T1000 (cell line): ENCODE data around the gene GDNF.
A peak's percentile ranks its signal among the peaks of the same experiment; 100 is the strongest.

ENCODE experiments used
- DNase-seq: peaks from one replicate; lab custom pipeline; 2025; ENCODE audit warnings: mixed read lengths; lab: John Stamatoyannopoulos, UW

Gene GDNF

DNA sequence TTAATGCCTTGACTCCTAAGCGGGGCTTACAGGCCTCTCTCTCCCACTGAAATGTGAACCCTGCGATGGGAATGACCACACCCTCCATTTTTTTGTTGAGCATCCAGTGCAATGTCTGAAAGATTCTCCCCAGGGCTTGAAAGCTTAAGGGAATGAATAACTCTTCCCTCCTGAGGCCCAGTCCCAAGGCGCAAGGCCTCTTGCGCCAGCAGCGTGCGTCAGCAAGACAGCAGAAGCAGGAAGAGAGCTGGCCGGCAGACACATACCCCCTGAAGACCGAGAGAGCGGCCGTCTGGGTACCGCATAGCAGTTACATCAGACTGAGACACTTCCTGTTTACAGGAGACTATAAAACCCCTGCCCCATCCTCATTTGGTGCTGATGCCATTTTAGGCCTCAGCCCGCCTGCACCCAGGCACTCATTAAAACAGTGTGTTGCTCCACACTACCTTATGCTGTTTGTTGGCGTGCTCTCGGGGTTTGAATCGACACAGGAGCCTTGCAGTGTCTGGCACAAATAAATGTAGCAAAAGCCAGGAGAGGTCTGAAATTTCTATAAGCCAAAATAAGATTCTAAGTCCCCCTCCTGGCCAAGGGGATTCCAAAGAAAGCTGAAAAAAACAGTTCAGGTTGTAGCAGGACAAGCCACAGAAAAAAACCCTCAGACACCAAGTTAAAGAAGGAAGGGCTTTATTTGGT lies 62.3 kb downstream of the GDNF start:
- DNase-seq, result peak; percentile 85

DNA sequence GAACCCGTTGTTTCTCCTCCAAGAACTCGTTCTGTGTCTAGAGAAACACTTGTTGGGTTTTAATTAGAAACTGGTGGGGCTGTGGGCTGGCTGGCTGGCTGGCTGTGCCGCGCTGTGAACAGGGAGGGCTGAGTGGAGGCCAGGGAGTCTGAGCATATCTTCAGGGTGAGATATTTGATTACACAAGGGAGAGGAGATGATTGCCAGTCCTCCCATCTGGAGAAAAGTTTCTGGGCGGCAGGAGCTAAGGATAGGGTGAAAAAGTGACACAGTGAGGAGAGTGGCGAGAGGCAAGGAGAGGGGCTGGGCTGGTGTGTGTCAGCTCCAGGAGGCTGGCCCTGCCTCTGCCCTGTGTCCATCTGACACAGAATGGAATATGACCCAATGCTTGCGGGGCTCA lies 63.0 kb downstream of the GDNF start:
- DNase-seq, result no peak

DNA sequence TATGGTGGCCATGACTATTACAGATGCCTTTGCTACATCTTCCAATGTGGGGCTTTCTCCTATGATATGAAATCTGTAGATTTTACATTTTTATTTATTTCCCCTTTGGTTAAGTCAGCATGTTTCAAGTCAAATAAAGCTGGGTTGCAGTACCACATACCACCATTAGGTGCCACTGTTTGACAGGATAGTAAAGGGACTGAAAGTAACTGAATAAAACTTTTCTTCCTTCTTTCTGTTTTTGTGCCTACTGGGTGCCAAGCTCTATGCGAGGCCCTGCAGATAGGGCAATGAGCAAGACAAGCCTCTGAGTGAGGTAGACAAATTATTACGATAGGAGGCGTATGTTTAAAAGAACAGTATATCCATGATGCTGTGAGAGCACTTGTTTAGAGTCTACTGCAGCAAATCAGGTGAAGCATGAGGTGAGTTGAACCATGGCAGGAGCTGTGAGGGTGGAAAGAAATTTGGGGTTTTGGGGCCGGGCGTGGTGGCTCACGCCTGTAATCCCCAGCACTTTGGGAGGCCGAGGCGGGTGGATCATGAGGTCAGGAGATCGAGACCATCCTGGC lies 64.8 kb downstream of the GDNF start:
- no peak for DNase-seq

DNA sequence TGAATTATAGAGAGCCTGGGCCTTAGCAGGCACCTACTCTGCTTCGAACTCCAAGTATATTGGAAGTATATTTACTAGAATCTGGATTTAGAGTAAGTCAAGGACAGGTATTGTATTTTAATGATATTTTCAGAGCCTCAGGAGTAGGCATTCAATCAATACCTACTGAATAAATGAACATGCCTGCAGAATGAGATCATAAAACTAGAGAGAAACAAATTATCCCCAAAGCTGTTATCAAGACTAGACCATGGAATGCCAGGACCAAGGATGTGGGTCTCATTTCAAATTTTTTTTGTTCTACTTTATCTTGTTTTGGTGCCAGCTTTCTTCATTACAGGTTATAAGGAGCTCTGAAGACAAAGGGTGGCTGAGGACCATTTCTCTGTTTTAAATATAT lies 66.0 kb downstream of the GDNF start:
- no peak for DNase-seq

DNA sequence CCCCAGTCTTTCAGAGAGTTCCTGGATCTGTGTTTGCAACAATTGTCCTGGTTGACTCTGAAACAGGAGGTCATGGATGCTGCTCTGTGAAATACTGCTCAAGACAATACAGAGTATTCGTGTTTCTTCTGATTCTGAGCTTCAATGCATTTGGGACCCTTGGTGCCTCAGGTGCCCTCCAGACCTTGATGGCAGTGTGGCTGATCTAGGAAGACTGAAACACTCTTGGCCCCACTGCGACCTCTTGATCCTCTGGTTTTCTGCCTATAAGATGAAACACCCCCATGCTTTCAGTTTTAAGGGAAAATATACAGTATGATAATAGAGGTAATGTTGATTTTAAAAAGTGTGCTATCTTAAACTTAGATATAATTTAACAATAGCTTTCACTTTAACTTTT lies 67.6 kb downstream of the GDNF start:
- no peak for DNase-seq

DNA sequence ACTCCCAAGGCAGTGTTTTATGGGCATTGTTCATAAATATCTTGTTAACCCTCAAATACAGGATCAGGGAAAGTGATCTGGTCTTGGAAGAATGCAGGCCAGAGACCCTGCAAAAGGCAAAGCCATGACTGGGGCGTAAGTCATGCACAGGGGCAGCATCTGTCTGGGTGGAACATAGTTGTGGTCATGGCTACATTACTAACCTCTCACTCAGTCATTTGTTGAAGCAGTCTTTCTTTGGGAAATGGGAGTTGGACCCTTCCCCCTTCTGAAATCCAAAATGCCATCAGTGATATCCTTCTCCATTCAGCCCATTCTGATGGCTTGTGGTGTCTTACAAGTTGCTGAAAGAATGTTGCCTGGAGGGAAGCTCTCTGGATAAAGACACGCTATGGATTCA lies 68.1 kb downstream of the GDNF start:
- DNase-seq, result peak; percentile 85

DNA sequence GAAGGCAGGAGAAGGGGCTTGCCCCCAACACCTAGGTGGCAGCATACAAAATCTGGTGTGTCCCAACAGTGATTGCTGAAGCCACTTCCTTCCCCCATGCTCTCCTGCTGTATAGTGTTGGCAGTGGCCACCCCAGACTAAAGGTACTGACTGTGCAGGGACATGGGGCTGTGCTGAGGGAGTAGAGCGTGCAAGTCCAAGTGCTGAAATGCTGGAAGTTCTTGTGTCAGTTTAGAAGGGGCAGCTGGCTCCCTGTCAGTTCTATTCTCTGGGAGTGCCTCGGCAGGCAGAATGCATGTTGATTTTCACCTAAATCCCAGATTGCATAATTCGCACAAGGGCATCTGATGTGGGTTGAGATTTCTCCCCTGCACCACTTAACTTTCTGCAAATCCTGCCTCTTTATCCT lies 68.6 kb downstream of the GDNF start:
- DNase-seq, result peak; percentile 64

DNA sequence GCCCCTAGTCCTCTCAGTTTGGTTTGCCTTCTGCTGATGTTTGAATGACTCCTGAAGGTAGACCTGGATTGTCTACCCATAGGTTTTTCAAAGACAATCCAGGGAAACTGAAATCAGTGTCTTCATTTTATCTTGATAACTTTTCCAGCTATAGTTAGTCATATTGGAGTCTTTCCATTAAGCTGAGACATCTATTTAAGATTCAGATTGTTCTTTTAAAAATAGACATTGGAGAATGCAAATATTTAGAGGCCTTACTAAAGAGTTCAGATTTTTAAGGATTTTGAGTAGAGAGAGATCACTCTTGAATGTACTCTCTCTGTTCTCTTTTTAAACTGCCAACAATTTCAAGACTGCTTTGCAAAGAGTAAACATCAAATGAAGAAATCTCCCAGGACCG lies 69.1 kb downstream of the GDNF start:
- DNase-seq, result no peak

DNA sequence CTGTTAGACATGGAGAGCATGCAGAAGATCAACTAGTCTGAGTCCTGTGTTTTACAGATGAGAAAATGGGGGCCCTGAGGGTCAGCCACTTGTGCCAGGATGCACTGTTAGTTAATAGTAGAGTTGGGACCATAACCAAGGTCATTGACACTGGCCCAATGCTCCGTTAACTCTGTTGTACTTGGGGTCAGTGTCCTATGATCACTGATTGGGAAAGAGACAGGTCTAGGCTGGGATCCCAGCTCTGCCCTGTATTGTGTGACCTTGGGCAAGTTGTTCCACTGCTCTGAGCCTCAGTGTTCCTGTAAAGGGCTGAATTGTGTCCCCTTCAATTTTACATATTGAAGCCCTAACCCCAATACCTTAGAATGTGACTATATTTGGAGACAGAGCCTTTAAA lies 70.0 kb downstream of the GDNF start:
- DNase-seq, result no peak

DNA sequence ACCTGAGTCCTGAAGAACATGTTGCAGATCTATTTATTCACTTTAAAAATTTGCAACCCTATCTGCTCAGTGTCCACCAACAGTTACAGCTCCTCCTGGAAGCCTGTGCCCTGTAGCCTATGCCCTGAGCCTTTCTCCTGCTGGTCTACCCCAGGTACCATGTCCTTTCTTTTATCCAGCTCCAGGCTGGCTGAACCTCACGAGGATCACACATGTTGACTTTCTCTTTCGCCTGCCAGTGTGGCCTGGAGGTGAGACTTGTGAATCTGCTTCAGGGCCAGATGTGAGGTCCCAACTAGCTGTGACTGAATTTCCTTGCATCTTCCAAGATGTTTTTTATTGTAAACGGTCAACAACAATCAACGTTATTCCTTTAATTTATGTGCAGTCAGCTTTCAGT lies 70.7 kb downstream of the GDNF start:
- DNase-seq, result no peak

DNA sequence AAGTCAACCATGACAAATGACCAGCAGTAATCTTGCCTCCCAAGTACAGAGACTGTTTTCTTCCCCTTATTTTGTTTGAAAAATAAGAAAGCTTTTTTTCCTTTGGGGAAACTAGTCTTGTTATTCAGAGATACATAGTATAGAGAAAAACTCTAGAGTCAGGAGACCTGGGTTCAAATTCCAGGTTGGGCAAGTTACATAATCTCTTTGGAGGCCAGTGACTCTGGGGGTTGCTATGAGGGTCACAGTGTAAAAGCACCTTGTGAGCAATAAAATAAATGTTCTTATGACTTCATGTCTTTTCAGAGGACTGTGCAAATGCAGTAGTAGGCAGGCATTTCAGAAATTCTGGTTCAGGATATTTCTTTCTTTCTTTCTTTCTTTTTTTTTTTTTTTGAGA lies 71.5 kb downstream of the GDNF start:
- DNase-seq, result no peak

DNA sequence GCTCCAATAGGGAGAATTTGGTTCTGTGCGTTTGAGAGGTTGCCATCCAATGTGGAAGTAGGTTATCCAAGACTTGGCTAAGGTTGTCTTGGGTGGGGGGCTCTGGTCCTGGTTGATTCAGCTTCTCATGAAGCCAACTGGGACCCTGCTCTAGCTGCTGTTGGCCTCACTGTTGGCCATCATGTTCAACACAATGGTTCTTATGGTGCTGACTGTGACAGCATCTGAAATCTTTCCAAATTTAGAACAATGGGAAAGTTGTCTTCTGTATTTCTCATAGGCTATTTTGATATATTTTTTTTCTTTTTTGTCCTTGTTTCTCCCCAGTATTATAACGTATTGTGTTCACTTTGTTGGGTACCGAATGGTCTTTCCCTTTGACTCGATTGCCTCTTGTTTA lies 71.9 kb downstream of the GDNF start:
- DNase-seq, result no peak

DNA sequence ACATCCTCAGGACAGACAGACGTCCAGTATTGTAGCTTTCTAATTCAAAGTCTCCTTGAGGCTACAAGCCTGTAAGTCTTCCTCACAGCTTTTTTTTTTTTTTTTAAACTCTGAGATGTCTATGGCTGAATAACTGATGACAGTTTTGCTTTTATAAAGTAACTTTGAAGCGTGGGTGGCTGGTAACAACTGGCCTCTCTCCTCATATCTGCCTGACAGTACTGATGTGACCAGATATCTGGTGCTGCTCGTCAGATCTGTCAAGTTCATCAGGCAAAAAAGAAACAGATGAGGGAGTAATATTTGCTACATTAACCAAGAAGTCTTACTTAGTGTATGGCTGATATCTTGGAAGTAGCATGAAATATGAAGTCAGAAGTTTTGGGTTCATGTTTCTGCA lies 72.6 kb downstream of the GDNF start:
- no peak for DNase-seq
